Kidney epithelial cell (primary cell): ENCODE data around the gene MYO7B. TPM values are rescaled to one million over a fixed set of nuclear protein-coding genes. Genes with fewer than 3 reads are reported as not detected.

Experiments
- DNase-seq: peaks from one replicate; pipeline ENCODE4 v3.0.0-alpha.2; 2010; ENCODE audit warnings: low read depth
- H3K27me3 ChIP-seq: 2 replicates; pipeline ENCODE4 v1.6.0; 2011; ENCODE audit warnings: low read length; ENCODE audit not compliant: control insufficient read depth, insufficient read depth
- H3K36me3 ChIP-seq: 2 replicates; pipeline ENCODE4 v1.5.1; 2011; ENCODE audit warnings: low read length; ENCODE audit not compliant: control insufficient read depth, insufficient read depth
- H3K4me3 ChIP-seq: 2 replicates; pipeline ENCODE4 v1.5.1; 2011; ENCODE audit warnings: low read depth, mild to moderate bottlenecking, control low read depth, low read length
- total RNA-seq: library from RNA; depleted of rRNA; stranded (reverse); fragments of >200 nt; gene quantifications from 2 replicates; pipeline ENCODE4 v1.2.3, GENCODE V29; 2015
- TF ChIP-seq, protein P1 (sequence below): IDR thresholded peaks from 2 replicates; pipeline ENCODE4 v1.5.1; 2011; ENCODE audit warnings: mild to moderate bottlenecking, moderate library complexity, low read length, control low read depth, inconsistent platforms; ENCODE audit not compliant: insufficient read depth, poor library complexity, severe bottlenecking

Gene MYO7B
- total RNA-seq, 1 donor from 2014 or later: 0.50 TPM

GRCh38 chr2:127586136-127586535 is 50.7 kb downstream of the MYO7B start:
- H3K4me3 ChIP-seq: no peak overlapping the region
- no peak for DNase-seq
- H3K36me3 ChIP-seq: no peaks in the 10 kb centered on the region
- TF ChIP-seq, protein P1, sequence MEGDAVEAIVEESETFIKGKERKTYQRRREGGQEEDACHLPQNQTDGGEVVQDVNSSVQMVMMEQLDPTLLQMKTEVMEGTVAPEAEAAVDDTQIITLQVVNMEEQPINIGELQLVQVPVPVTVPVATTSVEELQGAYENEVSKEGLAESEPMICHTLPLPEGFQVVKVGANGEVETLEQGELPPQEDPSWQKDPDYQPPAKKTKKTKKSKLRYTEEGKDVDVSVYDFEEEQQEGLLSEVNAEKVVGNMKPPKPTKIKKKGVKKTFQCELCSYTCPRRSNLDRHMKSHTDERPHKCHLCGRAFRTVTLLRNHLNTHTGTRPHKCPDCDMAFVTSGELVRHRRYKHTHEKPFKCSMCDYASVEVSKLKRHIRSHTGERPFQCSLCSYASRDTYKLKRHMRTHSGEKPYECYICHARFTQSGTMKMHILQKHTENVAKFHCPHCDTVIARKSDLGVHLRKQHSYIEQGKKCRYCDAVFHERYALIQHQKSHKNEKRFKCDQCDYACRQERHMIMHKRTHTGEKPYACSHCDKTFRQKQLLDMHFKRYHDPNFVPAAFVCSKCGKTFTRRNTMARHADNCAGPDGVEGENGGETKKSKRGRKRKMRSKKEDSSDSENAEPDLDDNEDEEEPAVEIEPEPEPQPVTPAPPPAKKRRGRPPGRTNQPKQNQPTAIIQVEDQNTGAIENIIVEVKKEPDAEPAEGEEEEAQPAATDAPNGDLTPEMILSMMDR: no peak
- H3K27me3 ChIP-seq: peaks cover 2% of the 10 kb centered on the region

- Histone ChIP-seq H3K4me3 (no peak overlapping the region), H3K36me3 (no peaks in the 10 kb centered on the region), H3K27me3 (peaks cover 2% of the 10 kb centered on the region)
- TF ChIP-seq, protein P1: no peak
- DNase-seq: no peak
Measured at GRCh38 chr2:127586746-127587295, 51.3 kb downstream of the MYO7B start.

- no peak for DNase-seq
- TF ChIP-seq, protein P1: no peak
- H3K36me3 ChIP-seq: no peaks in the 10 kb centered on the region
Measured at GRCh38 chr2:127588241-127588640, 52.8 kb downstream of the MYO7B start.

DNA sequence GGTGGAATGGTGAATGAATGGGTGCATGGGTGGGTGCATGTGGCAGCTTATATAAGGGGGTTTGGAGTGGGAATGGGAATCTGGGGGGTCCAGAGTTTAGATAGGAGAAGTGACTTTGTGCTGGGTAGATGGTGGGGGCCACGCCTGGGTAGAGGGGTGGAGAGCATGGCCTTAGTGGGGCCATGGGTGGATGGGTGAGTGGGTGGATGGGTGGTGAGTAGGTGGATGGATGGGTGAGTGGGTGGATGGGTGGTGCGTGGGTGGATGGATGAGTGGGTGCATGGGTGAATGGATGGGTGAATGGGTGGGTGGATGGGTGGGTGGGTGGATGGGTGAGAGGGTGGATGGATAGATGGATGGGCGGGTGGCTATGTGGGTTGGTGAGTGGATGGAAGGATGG is 53.9 kb downstream of the MYO7B start:
- TF ChIP-seq, protein P1: no peak

More at GRCh38 chr2:127588241-127588640, 52.8 kb downstream of the MYO7B start:
- Histone ChIP-seq H3K27me3 (peaks cover 2% of the 10 kb centered on the region), H3K4me3 (no peak overlapping the region)

GRCh38 chr2:127589841-127590240 is 54.4 kb downstream of the MYO7B start:
- DNase-seq: no peak
- Histone ChIP-seq H3K27me3 (peaks cover 2% of the 10 kb centered on the region), H3K36me3 (no peaks in the 10 kb centered on the region), H3K4me3 (no peak overlapping the region)
- TF ChIP-seq, protein P1: no peak

More for the DNA sequence above, 53.9 kb downstream of the MYO7B start:
- no peaks in the 10 kb centered on the region for H3K36me3 ChIP-seq
- peaks cover 2% of the 10 kb centered on the region for H3K27me3 ChIP-seq
- no peak overlapping the region for H3K4me3 ChIP-seq
- no peak for DNase-seq
